Measurements from ENCODE around the gene NRXN3. TPM values are rescaled to one million over a fixed set of nuclear protein-coding genes. Genes with fewer than 3 reads are reported as not detected.

Gene NRXN3
- total RNA-seq, 1 donor from 2014 or later = 8.7 TPM

DNA sequence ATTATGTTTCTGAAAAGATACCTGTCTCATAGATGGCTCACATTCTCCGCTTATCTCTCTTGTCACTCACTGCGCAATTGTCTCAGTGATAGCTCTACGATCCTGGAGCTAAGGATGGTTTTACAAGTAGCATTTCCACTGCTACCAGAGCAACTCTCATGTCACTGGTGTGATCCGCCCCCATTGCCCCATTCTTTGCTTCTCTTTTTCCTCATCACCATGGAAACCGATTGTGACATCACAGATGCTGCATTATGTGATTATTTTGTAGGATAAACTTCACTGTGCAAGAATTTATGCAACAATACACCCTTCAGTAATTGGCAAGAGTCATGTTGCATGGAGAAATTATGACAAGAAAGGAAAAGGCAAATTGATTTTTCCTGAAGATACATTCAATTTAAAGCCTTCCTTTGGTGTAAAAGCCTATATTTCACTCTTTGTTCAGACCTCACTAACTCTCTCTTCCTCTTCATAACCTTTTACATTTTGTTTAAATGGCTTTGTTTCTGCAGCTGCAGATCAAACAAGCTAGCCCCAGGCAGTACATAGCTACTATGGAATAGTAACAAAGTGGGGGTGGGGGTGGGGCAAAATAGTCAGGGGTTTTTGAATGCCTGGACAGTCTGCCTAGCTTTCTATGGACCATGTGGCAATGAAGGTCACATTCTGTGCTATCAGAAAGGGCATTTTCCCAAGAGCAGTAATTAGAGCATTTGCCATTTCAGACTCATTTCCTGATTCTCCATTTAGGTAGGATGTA, 539.8 kb downstream of the NRXN3 start:
- DNase-seq (ENCODE audit: low spot score) = no peak

DNA sequence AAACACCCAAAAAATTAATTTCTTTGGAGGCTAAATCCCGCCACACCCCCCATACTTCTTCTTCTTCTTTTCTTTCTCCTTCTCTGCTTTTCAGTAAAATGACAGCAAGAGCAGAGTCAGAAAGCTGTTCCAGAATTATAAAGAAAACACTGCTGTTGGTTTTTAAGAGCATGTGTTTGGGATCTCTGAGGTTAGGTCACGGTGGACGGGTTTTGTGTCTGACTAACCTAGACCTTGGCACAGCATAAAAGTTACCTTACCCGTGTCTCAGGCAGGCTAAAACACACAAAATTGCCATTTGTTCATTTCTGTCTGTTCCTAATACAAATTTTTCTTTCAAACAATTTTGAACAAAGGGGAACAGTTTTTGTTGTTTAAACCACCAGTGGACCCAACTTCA, 540.8 kb downstream of the NRXN3 start:
- DNase-seq (ENCODE audit: low spot score) = no peak

DNA sequence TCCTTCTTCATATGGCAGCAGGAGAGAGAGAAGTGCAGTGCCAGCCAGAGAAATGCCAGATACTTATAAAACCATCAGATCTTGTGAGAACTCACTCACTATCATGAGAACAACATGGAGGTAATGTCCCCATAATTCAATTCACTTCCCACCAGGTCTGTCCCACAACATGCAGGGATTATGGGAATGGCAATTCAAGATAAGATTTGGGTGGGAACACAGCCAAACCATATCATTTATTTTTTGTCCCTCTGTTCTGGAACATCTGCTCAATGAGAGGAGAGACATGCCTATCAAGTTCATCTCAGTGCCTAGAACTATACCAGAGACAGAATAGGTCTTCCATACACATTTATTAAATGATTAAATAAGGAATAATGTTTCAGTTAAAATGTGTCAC, 543.5 kb downstream of the NRXN3 start:
- DNase-seq (ENCODE audit: low spot score) = no peak

DNA sequence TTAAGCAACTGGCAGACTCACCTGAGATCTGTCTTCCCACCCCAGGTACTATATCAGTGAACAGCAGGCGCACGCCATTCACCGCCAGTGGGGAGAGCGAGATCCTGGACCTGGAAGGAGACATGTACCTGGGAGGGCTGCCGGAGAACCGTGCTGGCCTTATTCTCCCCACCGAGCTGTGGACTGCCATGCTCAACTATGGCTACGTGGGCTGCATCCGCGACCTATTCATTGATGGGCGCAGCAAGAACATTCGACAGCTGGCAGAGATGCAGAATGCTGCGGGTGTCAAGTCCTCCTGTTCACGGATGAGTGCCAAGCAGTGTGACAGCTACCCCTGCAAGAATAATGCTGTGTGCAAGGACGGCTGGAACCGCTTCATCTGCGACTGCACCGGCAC, 544.5 kb downstream of the NRXN3 start:
- DNase-seq (ENCODE audit: low spot score) = no peak

DNA sequence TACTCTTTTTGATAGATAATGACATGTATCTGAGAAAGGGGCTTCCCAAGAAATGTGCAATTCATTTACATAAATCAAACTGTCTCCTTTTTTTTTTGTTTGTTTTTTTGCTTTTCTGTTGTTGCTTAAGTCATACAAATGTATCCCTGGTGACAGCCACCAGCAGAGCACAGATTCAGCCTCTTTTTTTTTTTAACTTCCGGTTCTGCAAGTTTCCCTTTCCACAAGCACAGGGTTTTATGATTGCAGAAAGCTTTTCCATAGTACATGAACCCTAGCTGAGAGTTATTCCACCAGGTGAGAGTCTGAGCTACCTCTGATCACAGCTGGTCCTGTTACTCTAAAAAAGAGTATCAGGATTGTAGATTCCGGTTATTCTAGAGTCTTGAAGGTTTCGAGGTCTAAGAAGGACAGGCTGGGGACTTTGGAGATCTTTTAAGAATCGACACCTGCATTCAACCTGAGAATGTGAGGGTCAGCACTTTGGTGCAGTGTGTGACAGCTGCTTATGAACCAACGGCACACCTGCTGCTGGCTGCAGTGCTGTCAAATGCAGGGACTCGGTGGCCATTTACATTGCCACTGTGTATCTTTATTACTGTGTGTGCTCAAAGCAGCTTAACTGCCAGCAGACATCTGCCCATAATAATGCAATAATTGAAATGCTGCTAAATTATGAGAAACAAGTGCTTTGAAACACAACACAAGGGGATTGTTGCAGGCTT, 551.7 kb downstream of the NRXN3 start:
- DNase-seq (ENCODE audit: low spot score) = no peak

DNA sequence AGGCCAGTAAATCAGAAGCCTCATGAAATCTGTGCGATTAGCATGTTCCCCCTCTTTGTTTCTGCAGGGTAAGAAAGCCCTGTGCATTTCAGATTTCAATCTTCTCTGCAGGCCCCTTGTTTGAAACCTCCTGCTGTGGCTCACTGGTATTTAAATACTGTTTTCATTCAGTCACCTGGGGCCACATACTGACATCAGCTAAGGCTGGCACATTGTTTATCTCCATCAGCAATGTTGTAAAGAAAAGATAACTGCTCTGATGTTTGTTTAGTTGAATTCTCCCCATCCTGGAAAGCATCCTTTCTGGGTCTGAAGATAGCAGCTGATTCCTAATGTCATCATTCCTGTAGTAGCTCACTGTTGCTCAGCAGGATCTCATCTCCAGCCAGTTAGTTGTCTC, 554.9 kb downstream of the NRXN3 start:
- DNase-seq (ENCODE audit: low spot score) = no peak

DNA sequence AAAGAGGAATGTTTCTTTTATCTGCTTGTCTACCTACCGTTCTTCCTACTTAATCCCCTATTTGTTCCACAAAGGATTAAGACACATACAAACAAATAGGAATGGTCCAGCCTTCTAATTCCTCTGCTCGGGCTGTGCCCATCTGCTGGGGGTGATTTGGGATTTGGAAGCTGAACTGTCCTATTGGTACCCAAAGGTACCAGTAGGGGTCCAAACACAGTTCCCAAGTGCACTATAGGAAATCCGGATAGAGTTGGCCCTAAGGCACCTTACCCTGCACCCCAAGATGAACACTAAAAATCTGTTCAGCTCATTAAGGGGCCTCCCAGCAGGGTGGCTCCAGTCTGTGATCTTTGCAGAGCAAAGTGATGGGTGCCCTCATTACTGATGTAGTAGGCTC, 566.9 kb downstream of the NRXN3 start:
- no peak for DNase-seq (ENCODE audit: low spot score)

DNA sequence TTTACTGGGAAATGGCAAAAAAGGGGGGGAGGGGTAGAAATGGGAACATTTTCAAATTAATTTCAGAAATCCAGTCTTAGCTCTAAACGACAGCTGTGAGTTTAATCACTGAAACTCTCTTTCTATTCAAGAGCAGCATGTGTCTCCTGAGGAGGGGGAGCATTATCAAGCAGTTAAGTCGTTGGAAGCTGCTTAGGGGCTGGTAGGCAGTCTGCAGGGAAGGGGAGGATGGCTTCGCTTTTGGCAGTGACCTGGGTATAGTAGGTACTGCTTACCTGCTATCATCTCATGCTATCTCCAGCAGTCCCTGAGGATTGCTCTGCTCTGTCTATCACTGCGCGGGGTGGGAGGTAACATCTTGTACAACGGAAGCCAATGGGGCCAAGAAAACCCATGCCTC, 567.4 kb downstream of the NRXN3 start:
- no peak for DNase-seq (ENCODE audit: low spot score)

DNA sequence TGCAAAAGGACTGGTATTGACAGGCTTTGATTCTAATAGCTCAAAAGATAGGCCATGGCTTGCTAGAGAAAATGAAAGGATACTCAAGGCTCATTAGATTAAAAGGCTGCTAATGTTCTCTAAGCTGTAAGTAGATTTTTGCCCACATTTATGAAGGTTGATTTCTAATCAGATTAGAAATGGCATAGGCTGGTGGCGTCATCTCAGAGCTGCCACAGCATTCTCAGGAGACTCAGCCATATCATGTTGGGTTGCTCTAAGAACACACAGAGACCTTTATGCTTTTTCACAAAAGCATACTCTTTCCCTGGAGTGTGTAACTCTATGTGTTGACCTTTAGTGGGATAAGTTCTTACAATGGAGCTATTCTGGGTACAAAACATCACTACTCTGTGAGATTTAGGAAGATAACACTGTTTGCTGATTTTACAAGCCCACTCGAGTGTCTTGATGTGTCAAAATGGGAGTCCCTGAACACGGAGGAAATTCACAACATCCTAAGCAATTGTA, 576.0 kb downstream of the NRXN3 start:
- no peak for DNase-seq (ENCODE audit: low spot score)

DNA sequence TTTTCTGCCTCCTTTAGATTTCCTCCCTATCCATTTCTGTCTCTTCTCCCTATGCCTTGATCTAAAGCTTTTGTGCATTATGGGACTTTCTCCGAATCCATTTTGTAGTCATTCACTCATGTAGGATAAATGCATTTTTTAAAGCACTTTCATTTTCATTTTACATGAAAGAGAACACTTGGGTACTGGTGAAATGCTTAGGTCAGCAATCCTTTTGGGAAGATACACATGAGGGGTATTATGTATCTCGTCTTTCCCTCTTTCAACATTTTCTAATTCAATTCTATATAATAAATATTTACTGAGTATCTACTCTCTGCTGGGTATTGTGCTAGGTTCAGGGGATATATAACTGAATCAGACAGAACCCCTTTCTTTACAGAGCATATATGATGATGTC, 577.6 kb downstream of the NRXN3 start:
- DNase-seq (ENCODE audit: low spot score) = no peak

DNA sequence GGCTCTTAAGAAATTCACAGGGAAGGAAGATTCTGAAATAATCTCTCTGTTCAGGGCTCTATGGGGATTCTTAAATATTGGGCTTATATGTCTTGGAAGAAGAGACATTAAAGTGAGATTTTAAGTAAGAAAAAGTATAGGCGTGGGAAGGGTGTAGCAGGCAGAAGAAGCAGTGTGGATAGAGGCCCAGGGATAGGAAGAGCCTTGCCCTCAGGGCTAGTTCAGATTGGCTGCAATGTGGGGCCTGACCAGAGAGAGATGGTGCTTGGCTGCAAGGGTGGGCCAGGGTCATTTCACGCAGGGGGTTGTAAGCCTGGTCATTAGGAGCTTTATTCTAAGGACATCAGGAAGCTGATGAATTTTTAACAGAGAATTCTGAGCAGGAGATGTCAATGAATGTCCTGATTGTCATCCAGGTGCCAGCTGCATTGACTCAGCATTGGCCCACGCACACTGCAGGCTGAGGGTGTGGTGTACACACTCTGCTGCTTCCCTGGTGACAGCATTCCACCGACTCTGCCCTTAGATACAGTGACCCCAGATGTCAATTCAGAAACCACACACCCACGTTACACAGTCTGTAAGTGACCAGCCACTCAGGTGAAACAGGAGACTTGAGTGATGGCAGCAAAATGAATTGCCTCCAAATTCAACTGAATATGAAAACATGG, 582.5 kb downstream of the NRXN3 start:
- DNase-seq (ENCODE audit: low spot score) = no peak

DNA sequence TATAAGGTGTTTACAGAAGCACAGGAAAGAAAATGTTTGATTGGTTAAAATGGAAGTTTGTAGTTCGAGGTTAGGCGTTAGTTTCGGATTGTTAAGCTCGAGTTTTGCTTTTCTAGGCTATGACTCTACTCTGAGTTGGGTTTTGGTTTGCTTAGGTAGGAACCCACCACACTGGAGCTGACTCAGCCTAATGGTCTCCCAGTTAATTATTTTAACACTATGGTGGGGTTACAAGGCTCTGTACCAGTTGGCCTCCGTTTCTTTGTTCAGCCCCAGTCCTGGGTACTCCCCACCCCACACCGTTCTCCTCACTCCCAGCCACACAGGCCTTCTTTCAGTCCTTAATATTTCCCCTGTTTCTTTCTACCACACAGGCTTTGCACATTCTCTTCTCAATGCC, 583.9 kb downstream of the NRXN3 start:
- no peak for DNase-seq (ENCODE audit: low spot score)

DNA sequence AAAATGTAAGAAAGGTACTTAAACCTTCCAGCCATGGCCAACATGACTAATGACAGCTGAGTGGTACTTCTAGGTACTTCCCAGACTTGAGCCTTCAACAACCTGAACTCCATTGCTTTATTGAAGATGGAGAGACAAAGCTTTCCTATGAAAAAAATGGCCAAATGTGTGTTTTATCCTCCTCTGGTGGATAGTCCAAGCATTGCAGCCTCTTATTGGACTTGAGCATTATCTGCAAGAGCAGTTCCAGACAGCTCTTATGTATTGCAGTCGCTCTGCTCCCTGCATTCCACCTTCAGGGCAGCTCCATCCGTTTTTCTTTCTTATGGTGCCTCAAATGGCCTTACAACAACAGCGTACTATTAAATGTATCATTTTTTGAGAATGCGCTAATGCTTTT, 588.2 kb downstream of the NRXN3 start:
- DNase-seq (ENCODE audit: low spot score) = peak; percentile 12

DNA sequence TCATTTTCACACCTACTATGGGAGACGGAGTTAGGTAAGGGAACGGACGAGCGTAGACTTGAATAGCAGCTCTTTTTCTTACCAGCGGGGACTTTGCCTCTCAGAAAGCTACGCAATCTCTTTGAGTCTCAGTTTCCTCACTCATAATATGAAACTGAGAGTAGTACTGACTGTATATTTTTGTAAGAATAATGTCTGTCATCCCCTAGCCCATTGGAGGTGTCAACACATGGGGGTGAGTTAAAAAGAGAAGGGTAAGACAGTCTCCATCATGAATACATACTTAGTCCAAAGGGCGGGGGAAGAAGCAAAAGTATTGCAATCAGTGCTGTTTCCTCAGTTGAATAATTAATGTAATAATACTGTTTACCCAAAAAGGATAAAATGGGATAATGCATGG, 592.2 kb downstream of the NRXN3 start:
- no peak for DNase-seq (ENCODE audit: low spot score)

DNA sequence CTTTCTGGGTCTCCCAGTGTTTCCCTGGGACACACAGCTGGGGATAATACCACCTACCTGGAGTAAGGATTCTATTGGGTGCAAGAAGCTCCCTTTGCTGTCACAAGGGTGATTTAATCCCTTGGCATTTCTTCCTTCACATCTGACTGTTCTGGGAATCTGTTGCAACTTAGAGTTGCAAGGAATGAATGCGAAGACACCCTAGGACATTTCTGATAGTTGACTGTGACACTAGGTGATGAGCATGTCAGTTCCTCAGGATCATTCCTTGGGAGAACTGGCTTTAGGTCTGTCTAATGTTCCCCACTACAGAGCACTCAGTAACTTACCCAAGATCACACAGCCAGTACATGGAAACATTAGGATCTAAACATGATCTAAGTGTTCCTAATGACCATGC, 593.6 kb downstream of the NRXN3 start:
- DNase-seq (ENCODE audit: low spot score) = no peak

DNA sequence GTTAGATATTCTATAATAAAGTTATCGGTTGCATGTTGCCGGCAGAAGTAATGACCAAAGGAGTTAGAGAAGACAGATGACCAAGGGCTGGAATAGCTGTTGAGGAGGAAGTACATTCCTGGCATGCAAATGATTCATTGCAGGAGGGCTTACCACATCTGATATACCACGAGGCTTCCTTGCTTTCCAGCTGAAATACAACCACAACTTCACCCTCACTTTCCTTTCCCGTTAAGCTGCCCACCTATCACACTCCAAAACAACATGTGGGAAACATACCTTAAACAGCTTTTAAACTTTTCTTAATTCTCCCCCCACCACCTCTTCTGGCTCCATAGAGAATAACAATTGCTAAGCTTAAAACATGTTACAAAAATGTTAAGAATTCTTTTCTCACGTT, 594.1 kb downstream of the NRXN3 start:
- DNase-seq (ENCODE audit: low spot score) = no peak

DNA sequence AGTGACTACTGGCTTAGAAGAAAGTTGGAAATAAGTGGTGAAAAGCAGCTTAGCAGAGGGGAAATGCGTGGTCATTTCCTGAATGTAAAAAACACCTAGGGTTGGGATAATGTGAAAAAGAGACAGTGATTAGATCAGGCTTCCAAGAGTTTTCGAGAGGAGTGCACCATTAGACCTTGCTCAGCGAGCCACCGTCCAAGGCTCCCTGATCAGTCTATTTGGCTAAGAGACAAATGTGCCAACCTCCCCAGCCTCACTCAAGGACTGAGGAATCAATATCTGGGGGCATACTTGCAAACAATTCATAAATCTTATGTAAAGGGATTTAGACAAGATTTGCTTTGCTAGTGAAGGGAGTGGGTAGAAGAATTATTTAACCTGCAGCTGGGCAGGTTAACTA, 594.5 kb downstream of the NRXN3 start:
- no peak for DNase-seq (ENCODE audit: low spot score)

DNA sequence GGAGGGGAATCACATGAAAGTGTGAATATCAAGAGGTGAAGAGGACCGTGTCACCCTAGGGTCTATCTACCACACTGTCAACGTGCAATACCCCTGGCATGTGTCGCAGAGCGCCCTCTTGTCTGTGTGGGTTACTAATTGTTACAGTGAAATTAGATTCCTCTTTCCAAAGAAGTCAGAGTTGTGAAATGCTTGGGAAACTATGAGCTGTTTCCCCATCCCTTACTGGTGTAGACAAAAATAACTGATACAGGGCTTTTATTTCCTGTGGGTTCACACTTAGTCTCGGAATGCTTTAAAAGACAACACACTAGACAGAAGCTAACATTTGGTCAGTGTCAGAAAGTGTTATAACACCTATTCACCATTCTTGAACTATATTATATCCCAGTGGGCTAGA, 597.3 kb downstream of the NRXN3 start:
- no peak for DNase-seq (ENCODE audit: low spot score)

DNA sequence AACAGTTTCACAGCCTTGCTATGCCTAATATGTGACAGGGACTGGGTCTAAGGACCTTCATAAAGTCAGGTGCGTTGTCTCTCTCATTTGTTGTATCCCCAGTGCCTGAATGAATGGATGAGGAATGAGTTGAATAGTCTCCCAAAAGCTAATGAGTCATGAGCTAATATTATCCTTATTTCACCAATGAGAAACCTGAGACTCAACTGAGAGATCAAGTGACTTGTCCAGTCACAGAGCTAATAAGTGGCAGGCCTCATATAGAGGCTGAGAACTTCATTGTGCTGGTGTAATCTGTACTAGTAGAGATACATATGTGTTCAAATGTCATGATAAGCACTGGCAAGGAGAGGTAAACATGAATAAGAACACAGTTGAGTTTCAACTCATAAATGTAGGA, 612.4 kb downstream of the NRXN3 start:
- DNase-seq (ENCODE audit: low spot score) = no peak

DNA sequence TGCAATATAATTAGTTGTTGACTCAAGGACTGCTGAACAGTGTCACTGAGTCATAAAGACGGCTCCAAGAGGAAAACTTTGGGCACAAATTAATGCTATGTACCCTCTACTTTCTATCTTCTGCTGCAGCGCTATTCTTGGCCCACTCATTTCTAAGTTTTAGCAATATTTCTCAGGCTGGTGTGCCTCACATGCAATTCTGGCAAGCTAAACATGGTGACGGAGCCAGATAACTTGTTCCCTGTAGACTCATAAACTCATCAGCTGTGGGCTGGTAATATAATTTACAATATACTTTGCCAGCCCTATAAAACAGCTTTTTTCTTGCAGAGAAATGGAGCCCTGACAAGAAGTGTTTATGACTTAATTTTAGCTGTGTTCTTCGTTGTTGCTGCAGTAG, 615.1 kb downstream of the NRXN3 start:
- no peak for DNase-seq (ENCODE audit: low spot score)

DNA sequence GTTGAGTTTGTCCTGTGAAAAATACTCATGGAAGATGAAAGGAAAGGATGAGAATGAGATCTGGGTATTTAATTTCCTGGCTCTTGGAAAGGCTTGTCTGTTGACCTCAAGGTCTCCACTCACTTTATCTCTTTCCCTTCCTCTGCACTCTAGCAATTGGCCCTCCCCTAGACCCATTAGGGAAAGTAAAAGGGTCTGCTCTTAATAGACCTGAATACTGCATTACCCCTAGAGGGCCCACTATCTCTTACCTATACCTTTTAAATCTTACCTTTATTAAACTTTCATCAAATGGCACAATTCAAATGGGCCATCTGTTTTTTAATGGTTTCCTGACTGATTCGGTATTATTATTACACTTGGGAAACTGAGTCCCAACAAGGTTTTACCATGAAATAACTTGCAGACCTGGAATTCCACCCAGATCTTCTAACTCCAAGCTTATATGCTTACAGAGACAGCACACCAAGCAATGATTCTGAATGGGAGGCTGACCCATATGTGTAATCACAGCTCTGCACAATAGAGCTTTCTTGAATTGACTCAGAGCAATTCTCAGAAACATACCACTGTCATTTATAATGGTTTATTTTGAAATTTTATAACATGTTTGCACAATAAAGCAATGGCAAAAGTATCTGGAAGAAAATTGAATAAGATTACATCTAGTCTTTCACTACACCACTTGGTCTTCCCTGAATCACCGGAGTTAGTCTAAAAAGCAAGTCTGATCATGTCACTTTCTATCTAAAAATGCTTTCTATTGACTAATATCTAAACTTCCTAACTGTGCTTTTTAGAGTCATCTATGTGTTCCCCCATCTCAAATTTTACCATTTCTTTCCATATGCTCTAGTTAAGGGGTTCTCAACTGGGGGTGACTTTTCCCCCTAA, 618.5 kb downstream of the NRXN3 start:
- DNase-seq (ENCODE audit: low spot score) = no peak

DNA sequence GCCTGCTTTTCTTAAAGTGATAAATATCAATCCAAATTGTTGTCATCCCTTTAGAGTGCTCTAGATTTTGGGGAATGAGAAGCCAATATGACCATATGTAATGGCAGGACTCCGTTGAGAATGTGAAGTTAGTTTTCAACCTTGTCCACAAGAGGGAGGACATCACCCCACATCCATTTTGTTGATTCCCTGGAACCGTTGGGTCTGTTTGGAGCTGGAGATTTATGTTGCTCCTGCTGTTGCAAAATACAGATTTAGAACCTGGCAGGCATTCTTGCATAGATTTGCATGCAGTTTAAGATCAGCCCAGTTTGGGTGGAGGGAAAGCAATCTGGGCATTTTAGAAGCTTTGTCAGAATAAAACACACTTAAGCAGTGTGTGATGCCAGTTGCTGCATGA, 620.1 kb downstream of the NRXN3 start:
- DNase-seq (ENCODE audit: low spot score) = peak; percentile 1
